ENCODE results near the gene OTOF.

The OTOF gene

GRCh38 chr2:26479131-26479788 is 1.3 kb upstream of the OTOF start:
- TF ChIP-seq, protein P1, sequence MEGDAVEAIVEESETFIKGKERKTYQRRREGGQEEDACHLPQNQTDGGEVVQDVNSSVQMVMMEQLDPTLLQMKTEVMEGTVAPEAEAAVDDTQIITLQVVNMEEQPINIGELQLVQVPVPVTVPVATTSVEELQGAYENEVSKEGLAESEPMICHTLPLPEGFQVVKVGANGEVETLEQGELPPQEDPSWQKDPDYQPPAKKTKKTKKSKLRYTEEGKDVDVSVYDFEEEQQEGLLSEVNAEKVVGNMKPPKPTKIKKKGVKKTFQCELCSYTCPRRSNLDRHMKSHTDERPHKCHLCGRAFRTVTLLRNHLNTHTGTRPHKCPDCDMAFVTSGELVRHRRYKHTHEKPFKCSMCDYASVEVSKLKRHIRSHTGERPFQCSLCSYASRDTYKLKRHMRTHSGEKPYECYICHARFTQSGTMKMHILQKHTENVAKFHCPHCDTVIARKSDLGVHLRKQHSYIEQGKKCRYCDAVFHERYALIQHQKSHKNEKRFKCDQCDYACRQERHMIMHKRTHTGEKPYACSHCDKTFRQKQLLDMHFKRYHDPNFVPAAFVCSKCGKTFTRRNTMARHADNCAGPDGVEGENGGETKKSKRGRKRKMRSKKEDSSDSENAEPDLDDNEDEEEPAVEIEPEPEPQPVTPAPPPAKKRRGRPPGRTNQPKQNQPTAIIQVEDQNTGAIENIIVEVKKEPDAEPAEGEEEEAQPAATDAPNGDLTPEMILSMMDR (IDR thresholded peaks at IDR 0.05; ENCODE audit: low read depth, low read length) = no peak
- H3K4me3 ChIP-seq (ENCODE audit: low read depth, low read length) = no peak overlapping the region
- in situ Hi-C loops (cut with HindIII; ENCODE audit: low sequenced_read_pairs) = no loop called here
- DNase-seq (ENCODE audit: low read depth, low spot score) = no peak

DNA sequence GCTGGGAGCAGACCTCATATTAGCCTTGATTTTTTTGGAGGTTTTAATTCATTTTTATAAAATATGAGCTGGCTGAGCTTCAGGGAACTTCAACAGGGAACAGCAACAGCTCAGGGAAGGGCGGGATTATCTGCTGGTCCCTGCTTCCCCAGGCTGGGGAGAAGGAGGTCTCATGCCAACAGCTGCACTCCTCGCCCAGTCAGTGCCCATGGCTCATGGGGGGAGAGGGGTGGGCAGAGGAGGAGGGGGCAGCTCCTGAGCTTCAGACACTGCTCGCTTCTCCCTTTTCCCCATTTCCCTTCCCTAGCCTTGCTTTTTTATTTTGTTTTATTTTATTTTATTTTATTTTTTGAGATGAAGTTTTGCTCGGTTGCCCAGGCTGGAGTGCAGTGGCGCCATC is 442 bp upstream of the OTOF start:
- H3K4me3 ChIP-seq (ENCODE audit: low read depth, low read length) = no peak overlapping the region
- no peak for DNase-seq (ENCODE audit: low read depth, low spot score)
- TF ChIP-seq, protein P1 (IDR thresholded peaks at IDR 0.05; ENCODE audit: low read depth, low read length) = no peak
- in situ Hi-C loops (cut with HindIII; ENCODE audit: low sequenced_read_pairs) = no loop called here

GRCh38 chr2:26477126-26477910 is 606 bp downstream of the OTOF start:
- DNase-seq (ENCODE audit: low read depth, low spot score) = no peak
- H3K4me3 ChIP-seq (ENCODE audit: low read depth, low read length) = no peak overlapping the region
- TF ChIP-seq, protein P1 (IDR thresholded peaks at IDR 0.05; ENCODE audit: low read depth, low read length) = no peak
- in situ Hi-C loops (cut with HindIII; ENCODE audit: low sequenced_read_pairs) = no loop called here

- no peak overlapping the region for H3K4me3 ChIP-seq (ENCODE audit: low read depth, low read length)
- no peak for DNase-seq (ENCODE audit: low read depth, low spot score)
- in situ Hi-C loops (cut with HindIII; ENCODE audit: low sequenced_read_pairs) = no loop called here
- TF ChIP-seq, protein P1 (IDR thresholded peaks at IDR 0.05; ENCODE audit: low read depth, low read length) = no peak
These were observed 2.0 kb downstream of the OTOF start for GRCh38 chr2:26475832-26476501.

DNA sequence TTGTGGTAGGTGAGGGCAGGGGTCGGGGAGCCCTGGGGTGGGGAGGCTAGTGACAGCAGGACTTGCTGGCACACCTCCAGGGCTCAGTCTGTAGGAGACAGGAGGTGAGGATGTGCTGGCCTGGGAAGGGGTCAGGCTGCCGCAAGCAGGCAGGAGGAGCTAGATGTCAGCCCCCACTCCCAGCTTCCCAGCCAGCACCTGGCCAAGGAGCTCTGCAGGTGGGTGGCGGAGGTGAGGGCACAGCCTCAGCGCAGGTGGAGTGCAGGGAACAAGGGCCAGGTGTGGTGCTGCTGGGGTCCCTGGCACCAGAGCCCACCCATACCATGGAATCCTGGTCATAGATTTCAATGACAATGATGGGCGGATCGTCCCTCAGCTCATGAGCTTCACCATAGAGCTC is 2.9 kb downstream of the OTOF start:
- in situ Hi-C loops (cut with HindIII; ENCODE audit: low sequenced_read_pairs) = no loop called here
- no peak for DNase-seq (ENCODE audit: low read depth, low spot score)
- H3K4me3 ChIP-seq (ENCODE audit: low read depth, low read length) = no peak overlapping the region
- TF ChIP-seq, protein P1 (IDR thresholded peaks at IDR 0.05; ENCODE audit: low read depth, low read length) = no peak

- in situ Hi-C loops (cut with HindIII; ENCODE audit: low sequenced_read_pairs) = no loop called here
- H3K4me3 ChIP-seq (ENCODE audit: low read depth, low read length) = no peak overlapping the region
- DNase-seq (ENCODE audit: low read depth, low spot score) = no peak
- TF ChIP-seq, protein P1 (IDR thresholded peaks at IDR 0.05; ENCODE audit: low read depth, low read length) = no peak
These were observed 3.6 kb downstream of the OTOF start for GRCh38 chr2:26474261-26474785.
